Epidermal melanocyte (primary cell): ENCODE results near the gene MBD3L3.
"Not testable (repeated sequence)": the region's sequence is repeated elsewhere in the genome, so short reads cannot be mapped to it uniquely, and the experiment has no call there.

ENCODE experiments used
- DNase-seq: peaks from one replicate; pipeline ENCODE4 v3.0.0; 2011; ENCODE audit warnings: low spot score; ENCODE audit not compliant: insufficient read length

The MBD3L3 gene

GRCh38 chr19:7058576-7058975 is at the start of gene MBD3L3:
MBD3L3 (minus strand) TSS chr19:7058676; CDS start chr19:7058605, 71 bp downstream.
- DNase-seq, result not testable (repeated sequence)

GRCh38 chr19:7106711-7107657 is 48.5 kb upstream of the MBD3L3 start:
- DNase-seq, result no peak

- no peak for DNase-seq
Observed at GRCh38 chr19:7104747-7105447, 46.4 kb upstream of the MBD3L3 start.

GRCh38 chr19:7101498-7102253 is 43.2 kb upstream of the MBD3L3 start:
- DNase-seq, result no peak

GRCh38 chr19:7099597-7099921 is 41.1 kb upstream of the MBD3L3 start:
- no peak for DNase-seq

- DNase-seq, result peak; percentile 76
Observed at GRCh38 chr19:7098701-7099596, 40.5 kb upstream of the MBD3L3 start.

GRCh38 chr19:7098096-7098495 is 39.6 kb upstream of the MBD3L3 start:
- no peak for DNase-seq

GRCh38 chr19:7088999-7089398 is 30.5 kb upstream of the MBD3L3 start:
- DNase-seq, result no peak

- DNase-seq, result no peak
Observed at GRCh38 chr19:7083076-7083956, 24.8 kb upstream of the MBD3L3 start.

GRCh38 chr19:7078008-7078407 is 19.5 kb upstream of the MBD3L3 start:
- DNase-seq, result no peak

- no peak for DNase-seq
Observed at GRCh38 chr19:7076151-7076550, 17.7 kb upstream of the MBD3L3 start.

- no peak for DNase-seq
Observed at GRCh38 chr19:7074705-7075282, 16.3 kb upstream of the MBD3L3 start.

GRCh38 chr19:7072541-7072940 is 14.1 kb upstream of the MBD3L3 start:
- no peak for DNase-seq

- DNase-seq, result no peak
Observed at GRCh38 chr19:7069904-7070226, 11.4 kb upstream of the MBD3L3 start.

- DNase-seq, result peak; percentile 80
Observed at GRCh38 chr19:7069042-7069903, 10.8 kb upstream of the MBD3L3 start, which contains the start of gene ZNF557. ZNF557 (plus strand) TSS chr19:7069703; CDS start chr19:7075075, 5,372 bp downstream.

- no peak for DNase-seq
Observed at GRCh38 chr19:7068599-7068998, 10.1 kb upstream of the MBD3L3 start.

GRCh38 chr19:7067716-7068115 is 9.2 kb upstream of the MBD3L3 start:
- no peak for DNase-seq

GRCh38 chr19:7067122-7067521 is 8.6 kb upstream of the MBD3L3 start:
- DNase-seq, result not testable (repeated sequence)
